ENCODE results near the gene ZDHHC19.

DNA sequence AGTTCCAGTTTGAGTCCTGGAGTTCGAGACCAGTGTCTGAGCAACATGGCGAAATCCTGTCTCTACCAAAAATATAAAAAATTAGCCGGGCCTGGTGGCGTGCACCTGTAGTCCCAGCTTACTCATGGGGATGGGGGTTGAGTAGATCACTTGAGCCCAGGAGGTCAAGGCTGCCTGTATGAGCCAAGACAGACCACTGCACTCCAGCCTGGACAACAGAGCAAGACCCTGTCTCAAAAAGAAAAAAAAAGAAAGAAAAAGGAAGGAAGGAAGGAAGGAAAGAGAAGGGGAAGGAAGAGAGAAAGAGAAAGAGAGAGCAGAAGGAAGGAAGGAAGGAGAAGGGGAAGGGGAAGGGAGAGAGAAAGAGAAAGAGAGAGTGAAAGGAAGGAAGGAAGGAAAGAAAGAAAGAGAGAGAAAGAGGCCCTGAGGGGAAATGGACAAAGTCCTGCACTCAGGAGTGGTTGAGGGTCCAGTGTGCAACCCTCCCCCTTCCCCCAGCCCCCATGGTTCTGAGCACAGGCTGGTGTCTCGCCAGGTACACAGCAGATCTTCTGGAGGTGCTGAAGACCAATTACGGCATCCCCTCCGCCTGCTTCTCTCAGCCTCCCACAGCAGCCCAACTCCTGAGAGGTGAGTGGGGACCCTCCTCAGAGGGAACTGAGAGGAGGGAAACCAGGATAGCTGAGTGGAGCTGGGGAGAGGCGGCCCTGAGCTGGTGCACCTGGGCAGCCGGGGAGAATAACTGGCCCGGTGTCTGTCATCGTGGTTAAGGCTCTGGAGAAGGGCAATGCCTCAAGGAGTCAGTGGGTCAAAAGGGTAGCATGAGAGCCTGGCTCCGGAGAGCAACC, 6.3 kb upstream of the ZDHHC19 start:
- TF ChIP-seq, protein P1, sequence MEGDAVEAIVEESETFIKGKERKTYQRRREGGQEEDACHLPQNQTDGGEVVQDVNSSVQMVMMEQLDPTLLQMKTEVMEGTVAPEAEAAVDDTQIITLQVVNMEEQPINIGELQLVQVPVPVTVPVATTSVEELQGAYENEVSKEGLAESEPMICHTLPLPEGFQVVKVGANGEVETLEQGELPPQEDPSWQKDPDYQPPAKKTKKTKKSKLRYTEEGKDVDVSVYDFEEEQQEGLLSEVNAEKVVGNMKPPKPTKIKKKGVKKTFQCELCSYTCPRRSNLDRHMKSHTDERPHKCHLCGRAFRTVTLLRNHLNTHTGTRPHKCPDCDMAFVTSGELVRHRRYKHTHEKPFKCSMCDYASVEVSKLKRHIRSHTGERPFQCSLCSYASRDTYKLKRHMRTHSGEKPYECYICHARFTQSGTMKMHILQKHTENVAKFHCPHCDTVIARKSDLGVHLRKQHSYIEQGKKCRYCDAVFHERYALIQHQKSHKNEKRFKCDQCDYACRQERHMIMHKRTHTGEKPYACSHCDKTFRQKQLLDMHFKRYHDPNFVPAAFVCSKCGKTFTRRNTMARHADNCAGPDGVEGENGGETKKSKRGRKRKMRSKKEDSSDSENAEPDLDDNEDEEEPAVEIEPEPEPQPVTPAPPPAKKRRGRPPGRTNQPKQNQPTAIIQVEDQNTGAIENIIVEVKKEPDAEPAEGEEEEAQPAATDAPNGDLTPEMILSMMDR (IDR thresholded peaks at IDR 0.05; ENCODE audit: insufficient read depth, low read depth, low read length), result no peak
- no peak for TF ChIP-seq EZH2 (IDR thresholded peaks at IDR 0.05; ENCODE audit: insufficient read depth, low read length)

Data from astrocyte (in vitro differentiated cells and primary cell).